NB4 (cell line): ENCODE data around the gene SP6.

Experiments
- DNase-seq: peaks from one replicate; pipeline ENCODE4 v3.0.0; 2010; ENCODE audit warnings: low read depth
- H3K4me3 ChIP-seq: one replicate; pipeline ENCODE4 v1.5.1; 2011; ENCODE audit warnings: mild to moderate bottlenecking, low read depth, low read length, moderate library complexity
- MYC ChIP-seq: IDR thresholded peaks from 2 replicates; pipeline ENCODE4 v1.6.1; 2011; ENCODE audit warnings: low read depth, low read length
- POLR2A ChIP-seq: IDR thresholded peaks from 2 replicates; pipeline ENCODE4 v1.6.1; 2011; ENCODE audit warnings: mild to moderate bottlenecking; ENCODE audit not compliant: insufficient read length; ENCODE audit errors: extremely low read depth
- TF ChIP-seq, protein P1 (sequence below): IDR thresholded peaks from 2 replicates; pipeline ENCODE4 v1.6.1; 2011; ENCODE audit warnings: low read depth, low read length
- TF ChIP-seq, protein P2 (sequence below): IDR thresholded peaks from one replicate; pipeline ENCODE4 v1.5.1; 2012; ENCODE audit warnings: low read depth, low read length

Gene SP6

DNA sequence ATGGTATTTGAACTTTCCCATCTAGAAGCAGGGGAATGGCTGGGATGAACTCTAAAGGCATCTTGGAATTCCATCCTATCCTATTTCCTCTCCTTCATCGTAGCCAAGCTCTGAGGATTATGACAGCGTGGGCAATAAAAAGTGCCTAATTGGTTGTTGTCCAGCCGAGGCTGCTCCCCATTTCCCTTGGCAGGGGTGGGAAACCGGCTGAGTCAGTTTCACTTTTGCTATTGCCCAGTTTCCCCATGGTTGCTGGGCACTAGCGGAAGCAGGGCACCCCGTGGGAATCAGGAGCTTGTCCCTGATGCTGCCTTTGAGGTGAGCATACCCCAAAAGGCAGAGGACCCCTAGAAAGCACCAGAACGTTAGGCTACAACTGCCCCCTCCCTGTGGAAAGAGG lies 31.3 kb upstream of the SP6 start:
- TF ChIP-seq MYC (no peak), POLR2A (no peak)
- TF ChIP-seq, protein P1, sequence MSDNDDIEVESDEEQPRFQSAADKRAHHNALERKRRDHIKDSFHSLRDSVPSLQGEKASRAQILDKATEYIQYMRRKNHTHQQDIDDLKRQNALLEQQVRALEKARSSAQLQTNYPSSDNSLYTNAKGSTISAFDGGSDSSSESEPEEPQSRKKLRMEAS, result no peak
- TF ChIP-seq, protein P2, sequence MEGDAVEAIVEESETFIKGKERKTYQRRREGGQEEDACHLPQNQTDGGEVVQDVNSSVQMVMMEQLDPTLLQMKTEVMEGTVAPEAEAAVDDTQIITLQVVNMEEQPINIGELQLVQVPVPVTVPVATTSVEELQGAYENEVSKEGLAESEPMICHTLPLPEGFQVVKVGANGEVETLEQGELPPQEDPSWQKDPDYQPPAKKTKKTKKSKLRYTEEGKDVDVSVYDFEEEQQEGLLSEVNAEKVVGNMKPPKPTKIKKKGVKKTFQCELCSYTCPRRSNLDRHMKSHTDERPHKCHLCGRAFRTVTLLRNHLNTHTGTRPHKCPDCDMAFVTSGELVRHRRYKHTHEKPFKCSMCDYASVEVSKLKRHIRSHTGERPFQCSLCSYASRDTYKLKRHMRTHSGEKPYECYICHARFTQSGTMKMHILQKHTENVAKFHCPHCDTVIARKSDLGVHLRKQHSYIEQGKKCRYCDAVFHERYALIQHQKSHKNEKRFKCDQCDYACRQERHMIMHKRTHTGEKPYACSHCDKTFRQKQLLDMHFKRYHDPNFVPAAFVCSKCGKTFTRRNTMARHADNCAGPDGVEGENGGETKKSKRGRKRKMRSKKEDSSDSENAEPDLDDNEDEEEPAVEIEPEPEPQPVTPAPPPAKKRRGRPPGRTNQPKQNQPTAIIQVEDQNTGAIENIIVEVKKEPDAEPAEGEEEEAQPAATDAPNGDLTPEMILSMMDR, result no peak
- no peak for DNase-seq
- H3K4me3 ChIP-seq, result no peak overlapping the region

DNA sequence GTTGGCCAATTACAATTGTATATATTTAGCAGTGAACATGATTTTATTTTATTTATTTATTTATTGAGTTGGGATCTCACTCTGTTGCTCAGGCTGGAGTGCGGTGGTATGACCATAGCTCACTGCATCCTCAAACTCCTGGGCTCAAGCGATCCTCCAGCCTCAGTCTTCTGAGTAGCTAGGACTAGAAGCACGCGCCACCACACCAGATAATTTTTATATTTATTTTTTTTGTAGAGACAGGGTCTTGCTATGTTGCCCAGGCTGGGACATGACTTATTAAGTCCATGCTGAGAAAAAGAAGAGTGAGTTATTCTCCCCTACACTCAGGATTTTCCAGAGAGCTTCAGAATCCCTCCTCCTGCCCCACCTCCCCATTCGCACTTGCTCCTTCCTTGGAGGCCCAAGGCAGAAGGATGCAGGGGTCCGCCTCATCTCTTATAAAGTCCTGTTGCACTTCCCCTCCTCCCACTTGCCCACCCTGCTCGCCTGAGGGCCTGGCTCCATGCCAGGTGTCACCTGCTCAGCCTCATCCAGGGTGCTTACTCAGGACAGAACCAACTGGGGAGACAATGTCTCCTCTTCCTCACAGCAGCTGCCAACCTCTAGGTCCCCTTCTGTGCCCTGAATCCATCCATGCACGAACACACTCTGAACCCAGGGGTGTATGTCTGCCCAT lies 29.0 kb upstream of the SP6 start:
- DNase-seq, result no peak
- H3K4me3 ChIP-seq, result no peak overlapping the region
- TF ChIP-seq POLR2A (no peak), MYC (no peak)
- TF ChIP-seq, protein P2, result no peak
- TF ChIP-seq, protein P1, result no peak

DNA sequence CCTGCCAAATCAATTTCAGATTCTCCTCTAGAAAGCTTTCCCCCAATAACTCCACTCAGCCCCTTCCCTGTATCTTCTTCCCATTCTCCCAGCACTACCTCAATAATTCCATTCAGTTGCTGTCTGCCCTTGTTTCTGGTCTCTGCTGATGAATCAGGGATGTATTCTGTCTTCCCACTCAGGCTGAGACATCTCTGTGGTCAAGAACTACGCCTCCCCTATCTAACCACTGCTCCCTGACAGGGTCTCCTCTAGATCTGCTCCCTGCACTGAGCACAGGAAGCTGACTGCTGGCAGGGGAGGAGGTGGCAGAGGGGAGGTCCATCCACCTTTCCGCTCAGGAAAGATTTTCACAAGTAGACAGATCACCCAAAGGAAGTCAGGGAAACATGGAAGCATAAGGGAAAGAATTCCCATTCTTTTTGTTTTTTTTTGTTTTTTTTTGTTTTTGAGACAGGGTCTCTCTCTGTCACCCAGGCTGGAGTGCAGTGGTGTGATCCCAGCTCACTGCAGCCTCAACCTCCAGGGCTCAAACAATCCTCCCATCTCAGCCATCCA lies 28.1 kb upstream of the SP6 start:
- TF ChIP-seq, protein P2, result no peak
- TF ChIP-seq, protein P1, result no peak
- TF ChIP-seq MYC, result no peak
- no peak for TF ChIP-seq POLR2A
- peak; percentile 29 for DNase-seq
- no peak overlapping the region for H3K4me3 ChIP-seq

DNA sequence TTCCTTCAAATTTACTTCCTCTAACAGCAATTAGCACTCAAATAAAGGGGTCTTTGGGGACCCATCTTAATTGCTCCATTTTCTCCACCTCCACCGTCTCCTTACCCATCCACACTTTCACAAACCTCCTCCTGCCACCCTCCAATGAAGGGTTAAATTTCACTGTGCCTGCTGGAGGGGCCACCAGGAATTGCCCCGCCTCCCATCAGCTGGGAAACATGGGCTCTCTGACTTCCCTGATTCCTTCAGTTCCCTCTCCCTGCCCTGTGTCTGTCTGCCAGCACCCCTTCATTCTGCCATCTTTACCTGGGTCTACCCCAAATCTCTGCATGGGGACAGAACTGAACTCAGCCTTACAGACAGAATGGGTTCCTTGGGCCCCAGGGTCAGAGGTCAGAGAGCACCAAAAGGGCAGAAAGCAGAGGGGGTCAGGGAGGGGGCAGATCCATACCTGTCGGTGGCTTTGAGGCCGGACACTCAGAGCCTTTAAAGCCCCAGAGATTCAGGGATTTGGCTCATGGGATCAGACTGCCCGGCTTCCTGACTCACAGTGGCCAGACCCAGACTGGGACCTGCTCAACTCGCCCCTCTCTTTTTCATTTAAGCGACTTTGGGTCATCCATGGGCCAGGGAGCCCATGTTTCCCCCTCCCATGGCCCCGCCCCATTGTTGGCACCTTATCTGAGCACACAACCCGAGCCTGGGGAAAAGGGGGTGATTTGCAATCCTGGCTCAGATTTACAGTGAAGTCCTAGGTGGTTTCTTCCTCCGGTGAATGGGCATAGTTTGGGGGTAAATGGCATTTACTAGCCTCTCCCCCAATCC lies 27.5 kb upstream of the SP6 start:
- DNase-seq, result no peak
- no peak overlapping the region for H3K4me3 ChIP-seq
- TF ChIP-seq, protein P1, result no peak
- TF ChIP-seq MYC (no peak), POLR2A (no peak)
- TF ChIP-seq, protein P2, result no peak

DNA sequence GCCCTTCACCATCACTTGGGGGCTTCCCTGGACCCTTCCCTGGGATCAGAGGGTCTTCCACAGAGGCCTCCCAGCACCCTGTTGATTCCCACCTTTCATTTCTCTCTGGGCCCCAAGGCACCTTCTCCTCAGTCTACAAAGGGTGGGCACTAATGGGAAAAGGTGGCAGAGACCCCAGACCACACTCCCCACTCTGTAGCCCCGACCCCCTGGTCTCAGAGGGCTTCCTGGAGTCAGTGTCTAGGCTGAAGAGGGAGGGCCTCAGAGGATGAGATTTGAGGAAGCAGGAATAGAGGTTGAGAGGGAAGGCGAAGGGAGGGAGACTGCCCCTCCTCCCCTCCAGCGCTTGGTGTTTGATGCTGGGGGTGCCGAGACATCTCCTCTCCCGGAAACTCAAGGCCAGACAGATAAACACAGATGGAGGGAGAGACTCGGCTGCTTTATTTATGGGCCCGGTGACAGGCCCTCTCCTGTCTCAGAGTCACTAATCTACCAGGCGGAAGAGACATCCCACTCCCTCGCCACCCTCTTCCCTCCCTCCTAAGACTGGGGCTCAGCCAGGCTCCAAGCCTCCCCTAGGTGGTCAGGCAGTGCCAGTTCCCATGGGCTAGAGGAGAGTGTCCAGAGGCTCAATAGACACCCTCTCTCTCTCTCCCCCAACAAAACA lies 26.5 kb upstream of the SP6 start:
- no peak overlapping the region for H3K4me3 ChIP-seq
- no peak for DNase-seq
- TF ChIP-seq MYC (no peak), POLR2A (no peak)
